ENCODE results near the gene ABCC4.
"Not testable (repeated sequence)": the region's sequence is repeated elsewhere in the genome, so short reads cannot be mapped to it uniquely, and the experiment has no call there.

Gene ABCC4

DNA sequence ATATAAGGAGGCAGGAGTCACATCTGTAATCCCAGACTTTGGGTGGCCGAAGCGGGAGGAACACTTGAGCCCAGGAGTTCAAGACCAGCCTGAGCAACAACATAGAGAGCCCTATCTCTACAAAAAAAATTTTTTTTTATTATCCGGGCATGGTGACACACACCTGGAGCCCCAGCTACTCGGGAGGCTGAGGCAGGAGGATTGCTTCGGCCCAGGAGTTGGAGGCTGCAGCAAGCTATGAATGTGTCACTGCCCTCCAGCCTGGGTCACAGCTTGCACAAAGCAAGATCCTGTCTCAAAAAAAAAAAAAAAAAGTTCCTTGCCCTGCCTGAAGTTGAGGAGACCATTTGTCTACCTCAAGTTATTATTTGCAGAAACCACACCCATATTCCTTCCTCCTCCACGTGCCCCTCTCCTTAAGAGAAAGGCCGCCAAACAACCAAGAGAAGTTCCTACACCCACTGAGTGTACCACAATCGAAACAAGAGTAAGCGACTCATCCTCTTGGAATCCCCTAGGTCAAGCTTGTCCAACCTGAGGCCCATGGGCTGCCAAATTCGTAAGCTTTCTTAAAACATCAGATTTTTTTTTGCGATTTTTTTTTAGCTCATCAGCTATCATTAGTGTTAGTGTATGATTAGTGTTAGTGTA, 2.2 kb downstream of the ABCC4 start:
- DNase-seq: peak in 1 of 2 donors; percentile 10

DNA sequence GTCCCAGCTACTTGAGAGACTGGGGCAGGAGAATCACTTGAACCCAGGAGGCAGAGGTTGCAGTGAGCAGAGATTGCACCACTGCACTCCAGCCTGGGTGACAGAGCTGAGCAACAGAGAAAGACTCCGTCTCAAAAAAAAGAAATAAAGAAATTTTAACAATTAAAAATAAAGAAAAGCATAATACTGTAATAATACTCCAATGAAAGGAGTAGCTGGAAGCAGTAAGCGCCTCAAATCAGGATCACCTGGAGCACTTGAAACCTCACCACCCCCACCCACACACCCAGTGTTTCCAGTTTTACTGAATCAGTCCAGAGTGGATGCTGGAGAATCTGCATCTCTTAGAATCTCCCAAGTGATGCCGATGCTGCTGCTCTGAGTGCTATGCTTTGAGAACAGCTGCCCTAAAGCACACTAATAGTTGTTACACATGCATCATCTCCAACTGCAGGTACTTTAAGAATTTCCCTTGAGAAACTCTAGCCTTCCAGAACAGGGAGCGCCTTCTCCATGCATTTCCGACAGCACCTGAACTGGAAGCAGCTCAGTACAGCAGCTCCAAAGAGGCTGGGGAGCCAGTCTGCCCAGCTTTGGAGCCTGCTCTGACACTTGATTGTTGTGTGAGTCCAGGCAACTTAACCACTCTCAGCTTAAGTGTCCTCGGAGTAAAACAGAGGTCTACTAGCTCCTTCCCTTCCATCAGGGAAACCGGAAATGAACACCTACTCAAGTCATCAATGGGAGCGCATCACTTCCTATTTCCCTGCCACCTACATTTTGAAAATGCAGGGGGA, 2.9 kb downstream of the ABCC4 start:
- DNase-seq: no peak

DNA sequence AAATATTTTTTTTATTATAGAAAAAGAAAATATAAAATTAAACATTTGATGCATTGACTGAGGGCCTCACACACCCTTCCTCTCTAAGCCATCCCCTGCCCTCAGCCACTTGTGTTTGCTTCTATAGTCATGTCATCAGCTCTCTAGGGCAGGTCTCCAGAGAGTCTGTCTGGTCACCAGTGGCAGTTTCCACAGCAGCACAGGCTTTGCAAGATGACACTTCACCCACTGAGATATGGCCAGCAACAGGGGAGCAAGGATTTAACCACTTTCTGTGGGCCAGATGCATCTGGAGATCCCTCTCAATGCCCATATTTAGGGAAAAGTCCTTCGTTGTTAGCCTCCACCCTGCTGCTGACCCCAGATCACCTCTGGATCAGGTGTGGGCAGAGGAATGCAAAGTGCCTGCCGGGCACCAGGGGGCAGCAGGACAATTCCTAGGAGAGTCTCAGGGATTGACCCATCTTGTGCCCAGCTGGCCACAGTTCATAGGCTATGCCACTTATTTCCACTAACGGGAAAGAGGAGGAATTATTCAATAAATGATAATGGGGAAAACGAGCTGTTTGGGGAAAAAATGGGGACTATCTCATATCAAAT, 4.8 kb downstream of the ABCC4 start:
- peak; percentile 45 to 48 for DNase-seq

DNA sequence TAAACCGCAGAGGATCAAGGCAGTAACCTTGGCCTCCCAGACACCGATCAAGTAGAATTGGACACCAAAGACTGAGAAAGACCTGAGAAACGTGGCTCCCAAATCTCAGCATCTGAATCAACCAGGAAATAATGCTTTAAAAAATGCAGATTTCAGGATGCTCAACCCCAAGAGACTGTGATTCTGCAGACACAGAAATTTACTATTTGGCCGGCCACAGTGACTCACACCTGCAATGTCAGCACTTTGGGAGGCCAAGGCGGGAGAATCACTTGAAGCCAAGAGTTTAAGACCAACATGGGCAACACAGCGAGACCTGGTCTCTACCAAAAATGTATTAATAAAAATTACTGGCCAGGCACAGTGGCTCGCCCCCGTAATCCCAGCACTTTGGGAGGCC, 6.2 kb downstream of the ABCC4 start:
- DNase-seq: no peak

DNA sequence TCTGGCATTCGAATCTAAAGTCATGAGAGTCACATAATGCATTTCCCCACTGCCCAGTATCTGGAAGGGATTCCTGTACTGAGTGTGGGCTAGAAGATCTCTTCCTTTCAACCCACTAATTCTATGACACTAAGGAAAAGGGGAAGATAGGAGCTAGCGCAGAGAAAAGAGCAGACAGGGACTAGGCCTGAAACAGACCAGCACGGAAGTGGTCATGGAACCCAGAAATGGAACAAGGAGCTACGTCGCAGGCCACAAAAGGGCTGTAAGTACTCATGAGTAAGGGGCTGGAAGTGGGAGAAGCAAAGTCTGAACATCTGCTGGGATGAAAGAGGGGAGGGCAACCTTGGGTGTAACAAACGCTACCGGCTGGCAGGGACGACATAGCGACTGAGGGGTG, 8.6 kb downstream of the ABCC4 start:
- no peak for DNase-seq

DNA sequence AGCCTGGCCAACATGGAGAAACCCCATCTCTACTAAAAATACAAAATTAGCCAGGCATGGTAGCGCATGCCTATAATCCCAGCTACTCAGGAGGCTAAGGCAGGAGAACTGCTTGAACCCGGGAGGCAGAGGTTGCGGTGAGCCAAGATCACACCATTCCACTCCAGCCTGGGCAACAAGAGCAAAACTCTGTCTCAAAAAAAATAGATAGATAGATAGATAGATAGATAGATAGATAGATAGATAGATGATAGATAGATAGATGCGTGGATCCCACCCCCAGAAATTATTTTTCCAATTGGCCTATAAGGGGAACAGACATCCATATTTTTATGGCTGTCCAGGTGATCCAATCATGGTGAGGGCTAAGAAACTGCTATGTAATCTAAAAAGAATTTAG, 11.3 kb downstream of the ABCC4 start:
- not testable (repeated sequence) for DNase-seq

DNA sequence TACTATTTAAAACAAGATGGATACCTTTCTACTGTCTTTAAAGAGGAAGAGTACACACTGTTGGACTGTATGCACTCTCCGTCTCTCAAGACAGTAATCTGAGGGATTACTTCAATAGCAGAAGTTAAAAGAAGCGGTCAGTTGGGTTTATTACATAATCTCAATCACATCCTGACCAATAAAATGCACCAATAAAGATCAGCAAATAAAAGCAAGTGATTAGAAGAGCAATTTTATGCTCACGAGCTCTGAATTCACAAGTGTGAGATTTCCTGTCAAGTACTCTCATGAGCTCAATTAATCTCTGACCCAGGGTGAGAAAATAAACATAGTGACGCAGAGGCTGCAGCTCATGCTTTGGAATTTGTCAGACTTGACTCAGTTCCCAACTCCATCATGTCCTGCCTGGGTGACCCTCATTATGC, 12.2 kb downstream of the ABCC4 start:
- DNase-seq: peak in 1 of 2 donors; percentile 54

DNA sequence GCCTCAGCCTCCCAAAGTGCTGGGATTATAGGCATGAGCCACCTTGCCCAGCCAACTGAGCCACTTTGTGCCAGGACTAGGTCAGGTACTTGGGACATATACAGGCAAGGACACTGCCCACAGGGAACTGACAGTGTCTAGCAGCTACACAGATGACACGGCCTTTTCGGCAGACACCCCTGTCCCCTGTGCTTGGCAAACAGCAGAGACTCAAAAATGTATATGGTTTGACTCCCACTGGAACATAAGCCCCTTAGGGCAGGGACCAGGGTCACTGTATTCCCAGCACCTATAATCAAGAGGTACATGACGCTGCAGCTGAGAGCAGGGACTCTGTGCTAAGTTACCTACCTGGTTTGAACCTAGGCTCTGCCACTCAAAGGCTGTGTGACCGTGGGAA, 16.8 kb downstream of the ABCC4 start:
- DNase-seq: no peak

DNA sequence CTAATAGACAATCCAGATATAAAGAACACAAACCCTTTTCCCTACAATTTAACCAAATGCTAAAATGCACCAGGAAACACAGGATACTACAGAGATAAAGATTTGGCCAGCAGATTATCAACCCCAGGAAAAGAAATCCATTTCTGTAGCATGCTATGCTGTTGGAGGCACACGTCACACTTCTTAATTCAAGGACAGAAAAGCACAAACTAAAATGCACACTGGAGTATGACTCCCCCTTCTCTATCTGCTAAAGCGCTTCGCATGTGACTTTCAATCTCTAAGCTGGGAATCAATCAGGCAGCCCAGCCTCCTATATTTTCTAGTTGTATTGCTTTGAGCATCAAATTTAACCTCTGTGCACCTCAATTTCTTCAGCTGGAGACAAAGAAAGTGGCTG, 22.2 kb downstream of the ABCC4 start:
- no peak for DNase-seq

DNA sequence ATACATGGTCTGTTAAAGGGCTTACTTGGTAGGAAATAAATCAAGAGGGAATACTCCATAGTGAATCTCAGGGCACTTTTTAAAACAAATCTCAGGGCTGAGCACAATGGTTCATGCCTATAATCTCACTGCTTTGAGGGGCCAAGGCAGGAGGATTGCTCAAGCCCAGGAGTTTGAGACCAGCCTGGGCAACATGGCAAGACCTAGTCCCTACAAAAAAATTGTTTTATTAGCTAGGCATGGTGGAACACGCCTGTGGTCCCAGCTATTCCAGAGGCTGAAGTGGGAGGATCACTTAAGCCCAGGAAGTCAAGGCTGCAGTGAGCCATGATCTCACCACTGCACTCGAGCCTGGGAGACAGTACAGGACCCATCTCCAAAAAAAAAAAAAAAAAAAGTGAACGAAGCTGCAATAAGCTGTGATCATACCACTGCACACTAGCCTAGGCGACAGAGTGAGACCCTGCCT, 25.2 kb downstream of the ABCC4 start:
- no peak for DNase-seq

DNA sequence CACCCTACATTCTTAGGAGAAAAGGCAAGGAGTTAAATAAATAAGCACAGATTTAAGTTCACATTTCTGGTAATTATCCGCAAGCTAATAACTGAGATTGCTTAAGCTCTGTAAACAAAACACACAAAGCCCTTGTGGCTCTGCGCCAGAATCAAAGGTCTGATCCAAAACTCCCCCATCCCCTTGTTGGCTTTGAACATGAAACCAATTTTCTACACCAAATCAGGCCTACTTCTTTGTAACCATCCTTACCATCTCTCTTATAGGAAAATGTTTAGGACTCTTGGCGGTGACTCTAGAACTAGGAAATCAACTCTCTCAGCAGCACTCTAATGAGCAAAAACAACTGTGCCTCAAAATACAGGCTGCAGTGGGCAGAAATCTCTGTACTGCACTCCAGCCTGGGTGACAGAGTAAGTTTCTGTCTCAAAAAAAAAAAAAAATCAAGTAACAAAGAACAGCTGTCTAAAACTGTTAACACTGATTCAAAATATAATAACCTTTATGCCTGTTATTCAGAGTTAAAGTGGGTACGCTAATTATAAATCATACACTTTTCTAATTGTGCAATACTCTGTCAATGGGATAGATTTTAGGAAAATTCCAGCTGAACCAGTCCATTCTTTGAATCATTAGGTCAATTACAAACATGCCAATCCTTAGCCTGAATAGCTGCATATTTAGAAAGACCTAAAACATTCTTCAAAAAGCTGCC, 25.8 kb downstream of the ABCC4 start:
- no peak for DNase-seq

DNA sequence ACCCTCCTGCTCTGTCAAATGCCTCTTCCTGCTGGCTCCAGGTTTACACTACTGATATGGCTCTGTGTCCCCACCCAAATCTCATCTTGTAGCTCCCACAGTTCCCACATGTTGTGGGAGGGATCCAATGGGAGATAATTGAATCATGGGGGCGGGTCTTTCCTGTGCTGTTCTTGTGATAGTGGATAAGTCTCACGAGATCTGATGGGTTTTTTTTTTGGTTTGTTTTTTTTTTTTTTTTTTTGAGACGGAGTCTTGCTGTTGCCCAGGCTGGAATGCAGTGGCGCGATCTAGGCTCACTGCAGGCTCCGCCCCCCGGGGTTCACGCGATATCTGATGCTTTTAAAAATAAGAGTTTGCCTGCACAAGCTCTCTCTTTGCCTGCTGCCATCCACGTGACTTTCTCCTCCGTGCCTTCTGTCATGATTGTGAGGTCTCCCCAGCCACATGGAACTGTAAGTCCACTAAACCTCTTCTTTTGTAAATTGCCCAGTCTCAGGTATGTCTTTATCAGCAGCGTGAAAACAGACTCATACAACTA, 27.6 kb downstream of the ABCC4 start:
- DNase-seq: not testable (repeated sequence)

DNA sequence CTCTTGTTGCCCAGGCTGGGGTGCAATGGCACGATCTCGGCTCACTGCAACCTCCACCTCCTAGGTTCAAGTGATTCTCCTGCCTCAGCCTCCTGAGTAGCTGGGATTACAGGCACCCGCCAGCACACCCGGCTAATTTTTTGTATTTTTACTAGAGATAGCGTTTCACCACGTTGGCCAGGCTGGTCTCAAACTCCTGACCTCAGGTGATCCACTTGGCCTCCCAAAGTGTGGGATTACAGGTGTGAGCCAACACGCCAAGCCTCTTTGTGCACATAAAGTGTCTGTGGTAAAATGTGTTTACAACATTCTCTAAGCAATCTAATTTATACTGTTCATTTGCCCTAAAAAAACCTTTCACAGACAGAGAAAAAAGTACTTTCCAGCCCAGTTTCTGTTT, 29.2 kb downstream of the ABCC4 start:
- not testable (repeated sequence) for DNase-seq

DNA sequence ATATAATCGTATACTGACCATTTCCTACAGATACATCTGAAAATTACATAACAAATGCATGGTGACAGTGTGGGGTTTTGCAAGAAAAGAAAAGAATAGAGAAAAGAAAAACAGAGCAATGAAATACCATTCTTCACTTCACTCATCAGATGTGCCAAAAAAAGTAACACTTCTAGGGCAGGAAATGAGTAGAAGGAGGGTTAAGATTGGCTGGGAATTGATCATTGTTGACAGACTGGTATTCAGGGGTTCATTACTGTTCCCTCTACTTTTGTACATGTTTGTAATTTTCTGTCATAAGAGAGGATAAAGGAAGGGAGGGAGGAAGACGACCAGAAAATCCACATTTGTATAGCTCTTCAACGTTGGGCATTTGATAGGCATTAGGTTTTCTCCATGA, 31.5 kb downstream of the ABCC4 start:
- no peak for DNase-seq

DNA sequence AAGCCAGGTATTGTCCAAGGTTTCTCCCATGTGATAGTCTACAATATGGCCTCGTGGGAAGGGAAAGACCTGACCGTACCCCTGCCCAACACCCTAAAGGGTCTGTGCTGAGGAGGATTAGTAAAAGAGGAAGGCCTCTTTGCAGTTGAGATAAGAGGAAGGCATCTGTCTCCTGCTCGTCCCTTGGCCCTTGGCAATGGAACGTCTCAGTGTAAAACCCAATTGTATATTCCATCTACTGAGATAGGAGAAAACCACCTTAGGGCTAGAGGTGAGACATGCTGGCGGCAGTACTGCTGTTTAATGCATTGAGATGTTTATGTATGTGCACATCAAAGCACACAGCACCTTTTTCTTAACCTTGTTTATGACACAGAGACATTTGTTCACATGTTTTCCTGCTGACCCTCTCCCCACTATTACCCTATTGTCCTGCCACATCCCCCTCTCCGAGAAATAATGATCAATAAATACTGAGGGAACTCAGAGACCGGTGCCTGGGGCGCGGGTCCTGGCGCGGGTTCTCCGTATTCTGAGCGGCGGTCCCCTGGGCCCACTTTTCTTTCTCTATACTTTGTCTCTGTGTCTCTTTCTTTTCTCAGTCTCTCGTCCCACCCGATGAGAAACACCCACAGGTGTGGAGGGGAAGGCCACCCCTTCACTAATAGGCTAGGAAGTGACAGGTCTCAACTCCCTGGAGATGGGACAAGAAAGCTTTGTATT, 32.7 kb downstream of the ABCC4 start:
- DNase-seq: not testable (repeated sequence)

DNA sequence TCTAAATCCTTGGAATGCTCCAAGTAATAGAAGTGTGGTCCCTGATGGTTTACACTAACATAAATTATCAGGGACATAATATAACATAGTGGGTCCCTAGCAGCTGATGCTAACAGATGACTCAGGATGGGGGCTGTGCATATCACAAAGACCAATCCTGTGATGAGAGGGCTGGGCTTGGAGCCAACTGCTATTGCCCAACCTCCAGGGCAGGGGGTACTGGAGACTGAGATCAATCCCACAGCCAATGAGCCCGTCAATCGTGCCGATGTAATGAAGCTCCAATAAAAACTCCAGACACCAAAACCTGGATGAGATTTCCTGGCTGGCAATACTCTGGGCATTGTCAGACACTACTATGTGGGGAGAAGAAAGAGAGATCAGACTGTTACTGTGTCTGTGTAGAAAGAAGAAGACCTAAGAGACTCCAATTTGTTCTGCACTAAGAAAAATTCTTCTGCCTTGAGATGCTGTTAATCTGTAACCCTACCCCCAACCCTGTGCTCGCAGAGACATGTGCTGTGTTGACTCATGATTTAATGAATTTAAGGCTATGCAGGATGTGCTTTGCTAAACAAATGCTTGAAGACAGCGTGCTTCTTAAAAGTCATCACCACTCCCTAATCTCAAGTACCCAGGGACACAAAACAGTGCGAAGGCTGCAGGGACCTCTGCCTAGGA, 33.4 kb downstream of the ABCC4 start:
- no peak for DNase-seq

DNA sequence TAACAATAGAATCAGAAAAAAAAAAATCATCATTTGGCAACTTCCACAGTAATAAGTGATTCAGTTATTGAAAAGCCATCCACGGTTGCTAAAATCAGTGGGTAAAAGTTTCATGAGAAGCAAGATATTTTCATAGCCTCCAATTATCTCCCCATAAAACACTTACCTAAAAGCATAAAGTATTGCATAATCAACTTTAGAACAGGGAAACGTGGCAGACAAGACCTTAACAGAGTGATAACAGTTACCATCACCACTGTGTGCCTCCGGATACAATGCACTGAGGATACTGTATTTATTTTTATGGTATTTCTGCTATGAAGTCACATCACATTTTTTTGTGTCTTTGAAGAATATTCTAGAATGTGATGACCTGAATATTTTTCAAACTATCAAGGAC, 37.0 kb downstream of the ABCC4 start:
- no peak for DNase-seq

DNA sequence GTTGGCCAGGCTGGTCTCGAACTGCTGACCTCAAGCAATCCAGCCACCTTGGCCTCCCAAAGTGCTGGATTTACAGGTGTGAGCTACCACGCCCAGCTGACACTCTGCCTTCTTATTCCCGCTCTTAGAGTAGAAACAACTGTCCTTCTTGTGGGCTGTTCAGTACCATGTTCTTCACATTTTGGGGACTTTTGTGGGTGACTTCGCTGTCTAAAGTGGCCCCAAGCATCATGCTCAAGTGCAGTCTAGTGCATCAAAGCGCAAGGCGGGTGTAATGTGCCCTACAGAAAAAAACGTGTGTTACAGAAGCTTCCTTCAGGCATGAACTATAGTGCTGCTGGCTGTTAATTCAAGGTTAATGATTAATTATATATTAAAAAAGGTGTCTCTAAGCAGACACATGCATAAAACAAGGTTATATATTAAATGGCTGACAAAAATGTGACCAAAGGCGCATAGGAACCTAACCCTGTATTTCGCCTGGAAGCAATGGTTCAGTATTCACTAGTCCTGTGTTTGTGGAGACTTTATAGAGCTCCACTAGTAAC, 38.3 kb downstream of the ABCC4 start:
- DNase-seq: no peak

DNA sequence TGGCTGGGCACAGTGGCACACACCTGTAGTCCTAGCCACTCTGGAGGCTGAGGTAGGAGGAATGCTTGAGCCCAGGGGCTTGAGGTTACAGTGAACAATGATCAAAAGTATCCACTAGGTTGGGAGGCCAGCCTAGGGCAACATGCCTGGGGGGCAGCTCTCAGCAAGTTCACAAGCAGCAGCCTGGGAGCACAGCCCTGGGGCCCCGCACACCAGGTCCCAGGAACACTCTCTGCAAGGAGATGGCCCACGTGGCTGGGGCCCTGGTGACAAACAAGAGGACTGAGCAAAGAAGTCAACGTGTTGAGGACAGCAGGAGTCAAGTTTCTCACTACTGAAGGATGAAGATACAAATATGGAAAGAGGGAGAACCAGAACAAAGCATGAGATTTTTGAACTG, 39.3 kb downstream of the ABCC4 start:
- DNase-seq: no peak

DNA sequence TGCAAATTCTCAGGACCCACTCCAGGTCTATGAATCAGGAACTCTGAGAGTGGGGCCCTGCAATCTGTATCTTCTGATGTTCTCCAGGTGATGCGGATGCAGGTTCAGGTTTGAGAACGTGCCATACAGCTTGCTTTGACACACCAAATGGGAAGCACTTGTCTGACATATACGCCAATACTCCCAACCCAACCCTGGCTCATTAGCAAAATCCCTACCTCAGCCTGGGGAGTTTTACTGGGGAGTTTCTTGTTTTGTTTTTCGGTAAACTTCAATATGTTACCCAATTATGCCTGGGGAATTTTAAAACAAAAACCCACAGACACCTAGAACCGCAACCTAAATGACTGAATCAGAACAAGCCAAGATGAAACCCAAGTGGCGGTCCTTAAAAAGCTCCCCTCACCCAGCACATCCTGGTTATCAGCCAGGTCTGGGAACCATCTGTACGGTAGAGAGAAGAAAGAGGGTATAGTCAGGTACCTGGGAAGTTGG, 41.2 kb downstream of the ABCC4 start:
- no peak for DNase-seq

DNA sequence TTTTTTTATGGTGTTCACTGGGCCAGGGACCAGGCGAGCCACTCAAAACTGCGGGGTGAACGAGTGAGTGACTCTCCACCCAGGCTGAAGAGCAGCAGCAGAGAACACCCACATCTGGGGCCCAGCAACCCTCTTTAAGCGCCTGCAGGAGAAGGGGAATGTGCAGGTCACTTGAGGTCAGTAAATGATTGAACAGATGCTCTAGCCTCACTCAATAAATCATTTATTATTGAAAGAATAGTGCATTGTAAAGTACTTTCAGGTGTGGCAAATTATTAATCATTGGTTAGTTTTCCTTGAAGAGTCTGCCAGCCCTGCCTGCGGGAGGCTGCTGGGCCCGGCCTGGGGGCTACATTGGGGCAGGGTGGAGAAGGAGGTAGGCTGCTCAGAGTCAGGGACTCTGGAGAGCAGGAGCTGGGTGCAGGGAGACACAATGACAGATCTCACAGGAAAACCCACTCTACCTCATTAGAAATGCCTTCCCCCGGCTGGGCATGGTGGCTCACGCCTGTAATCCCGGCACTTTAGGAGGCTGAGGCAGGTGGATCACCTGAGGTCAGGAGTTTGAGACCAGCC, 42.5 kb downstream of the ABCC4 start:
- no peak for DNase-seq
